ENCODE measurements around the gene ZBTB17. TPM values are rescaled to one million over a fixed set of nuclear protein-coding genes. Genes with fewer than 3 reads are reported as not detected.

Gene ZBTB17
- total and polyA plus RNA-seq, 2 of the 8 experiments (the other 6 are each of a cell fraction or from before 2014, with no cell fraction given), result 24.7 to 36.2 TPM

- TF ChIP-seq NANOG (IDR thresholded peaks at IDR 0.05; ENCODE audit: insufficient read depth, low read depth, low read length, poor library complexity, severe bottlenecking), result no peak
- peak; percentile 29 to 43 (median 37) for TF ChIP-seq CTCF (IDR thresholded peaks at IDR 0.05; ENCODE audit: control extremely low read depth in 1 of 3, insufficient read depth in 1 of 3, low read depth in 1 of 3, low read length in 3 of 3)
- no peak for TF ChIP-seq POU5F1 (IDR thresholded peaks at IDR 0.05; ENCODE audit: low read depth, low read length)
- TF ChIP-seq TAF1 (IDR thresholded peaks at IDR 0.05; ENCODE audit: low read depth, low read length), result no peak
- TF ChIP-seq NRF1 (IDR thresholded peaks at IDR 0.05; ENCODE audit: low read depth, low read length), result no peak
- no peak for TF ChIP-seq BCL11A (IDR thresholded peaks at IDR 0.05; ENCODE audit: low read depth in 2 of 2, low read length in 2 of 2)
- TF ChIP-seq KDM4A (IDR thresholded peaks at IDR 0.05; ENCODE audit: low read depth, low read length, severe bottlenecking), result no peak
- TF ChIP-seq KDM1A (IDR thresholded peaks at IDR 0.05; ENCODE audit: borderline replicate concordance, low read length), result no peak
- TF ChIP-seq RNF2 (IDR thresholded peaks at IDR 0.05; ENCODE audit: borderline replicate concordance, low read depth, low read length, missing control alignments, poor library complexity, severe bottlenecking), result no peak
- TF ChIP-seq BACH1 (IDR thresholded peaks at IDR 0.05; ENCODE audit: low read length), result no peak
- peak; percentile 80; the same call in 1 of the 2 replicates for TF ChIP-seq EGR1 (IDR thresholded peaks at IDR 0.05; ENCODE audit: borderline replicate concordance, low read depth, low read length)
- TF ChIP-seq RFX5 (IDR thresholded peaks at IDR 0.05; ENCODE audit: borderline replicate concordance, low read depth, low read length), result no peak
- TF ChIP-seq SRF (IDR thresholded peaks at IDR 0.05; ENCODE audit: low read depth, low read length), result no peak
- TF ChIP-seq CBX8 (IDR thresholded peaks at IDR 0.05; ENCODE audit: borderline replicate concordance, low read depth, low read length), result no peak
- TF ChIP-seq, protein P1, sequence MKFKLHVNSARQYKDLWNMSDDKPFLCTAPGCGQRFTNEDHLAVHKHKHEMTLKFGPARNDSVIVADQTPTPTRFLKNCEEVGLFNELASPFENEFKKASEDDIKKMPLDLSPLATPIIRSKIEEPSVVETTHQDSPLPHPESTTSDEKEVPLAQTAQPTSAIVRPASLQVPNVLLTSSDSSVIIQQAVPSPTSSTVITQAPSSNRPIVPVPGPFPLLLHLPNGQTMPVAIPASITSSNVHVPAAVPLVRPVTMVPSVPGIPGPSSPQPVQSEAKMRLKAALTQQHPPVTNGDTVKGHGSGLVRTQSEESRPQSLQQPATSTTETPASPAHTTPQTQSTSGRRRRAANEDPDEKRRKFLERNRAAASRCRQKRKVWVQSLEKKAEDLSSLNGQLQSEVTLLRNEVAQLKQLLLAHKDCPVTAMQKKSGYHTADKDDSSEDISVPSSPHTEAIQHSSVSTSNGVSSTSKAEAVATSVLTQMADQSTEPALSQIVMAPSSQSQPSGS (IDR thresholded peaks at IDR 0.05; ENCODE audit: low read length), result no peak
- TF ChIP-seq SIX5 (IDR thresholded peaks at IDR 0.05; ENCODE audit: low read depth, low read length), result no peak
- TF ChIP-seq CHD1 (IDR thresholded peaks at IDR 0.05; ENCODE audit: low read depth, low read length), result no peak
- TF ChIP-seq CHD2 (IDR thresholded peaks at IDR 0.05; ENCODE audit: low read length), result no peak
- TF ChIP-seq RAD21 (IDR thresholded peaks at IDR 0.05 in 1 of 2, conservative IDR thresholded peaks at IDR 0.05 in 1 of 2; ENCODE audit: low read depth in 2 of 2, low read length in 2 of 2), result peak in 1 of 2 experiments; percentile 34; a peak in 2 of 4 replicates
- TF ChIP-seq SAP30 (IDR thresholded peaks at IDR 0.05; ENCODE audit: insufficient read depth, insufficient replicate concordance, low read length), result no peak
Measured at GRCh38 chr1:15975358-15975804, 520 bp downstream of the ZBTB17 start (continued).

Measured in H1 (cell line).